Fibroblast of villous mesenchyme (primary cell): ENCODE results near the gene CRTAC1. TPM values are rescaled to one million over a fixed set of nuclear protein-coding genes. Genes with fewer than 3 reads are reported as not detected.

ENCODE experiments used
- DNase-seq: peaks from one replicate; pipeline ENCODE4 v3.0.0-alpha.2; 2010; ENCODE audit warnings: low read depth
- H3K4me3 ChIP-seq: 2 replicates; pipeline ENCODE4 v1.5.1; 2011; ENCODE audit warnings: low read depth, mild to moderate bottlenecking, low read length
- total RNA-seq: library from RNA; depleted of rRNA; stranded (reverse); fragments of >200 nt; gene quantifications from 2 replicates; pipeline ENCODE4 v1.2.3, GENCODE V29; 2012
- TF ChIP-seq, protein P1 (sequence below): IDR thresholded peaks from 2 replicates; pipeline ENCODE4 v1.5.1; 2012; ENCODE audit warnings: low read depth, mild to moderate bottlenecking, low read length; ENCODE audit not compliant: insufficient read depth

CRTAC1 gene
- total RNA-seq, 1 donor: not detected

DNA sequence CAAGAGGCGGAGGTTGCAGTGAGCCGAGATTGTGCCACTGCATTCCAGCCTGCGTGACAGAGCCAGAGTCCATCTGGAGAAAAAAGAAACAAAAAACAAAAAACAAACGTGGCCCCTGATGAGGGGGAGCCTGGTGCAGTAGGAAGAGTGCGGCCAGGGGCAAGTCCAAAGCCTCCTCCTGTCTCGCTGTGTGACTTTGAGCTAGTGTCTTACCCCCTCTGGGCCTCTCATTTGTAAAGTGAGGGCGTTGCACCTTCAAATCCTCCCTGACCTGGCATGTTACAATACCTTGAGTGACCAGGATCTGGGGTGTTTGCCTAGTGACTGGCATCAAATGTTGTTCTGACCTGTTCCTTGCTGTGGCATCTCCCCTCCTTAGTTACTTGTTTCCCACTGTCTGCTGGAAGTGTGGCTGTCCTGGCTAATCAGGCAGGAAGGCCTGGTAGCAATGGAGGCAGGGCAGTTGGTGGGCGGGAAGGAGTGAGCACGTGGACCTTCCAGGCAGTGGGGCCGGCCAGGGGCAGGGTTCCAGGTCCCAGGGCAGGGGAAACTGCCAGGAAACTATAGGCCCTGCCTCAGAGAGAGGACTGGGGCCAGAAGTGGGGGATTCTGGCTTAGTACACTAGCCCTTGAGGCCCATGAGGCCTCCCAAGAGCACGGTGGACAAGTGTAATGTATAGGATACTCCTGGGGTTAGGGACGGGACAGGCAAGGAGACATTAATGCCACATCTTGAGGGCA is 205.2 kb downstream of the CRTAC1 start:
- no peak for DNase-seq
- no peak overlapping the region for H3K4me3 ChIP-seq
- TF ChIP-seq, protein P1, sequence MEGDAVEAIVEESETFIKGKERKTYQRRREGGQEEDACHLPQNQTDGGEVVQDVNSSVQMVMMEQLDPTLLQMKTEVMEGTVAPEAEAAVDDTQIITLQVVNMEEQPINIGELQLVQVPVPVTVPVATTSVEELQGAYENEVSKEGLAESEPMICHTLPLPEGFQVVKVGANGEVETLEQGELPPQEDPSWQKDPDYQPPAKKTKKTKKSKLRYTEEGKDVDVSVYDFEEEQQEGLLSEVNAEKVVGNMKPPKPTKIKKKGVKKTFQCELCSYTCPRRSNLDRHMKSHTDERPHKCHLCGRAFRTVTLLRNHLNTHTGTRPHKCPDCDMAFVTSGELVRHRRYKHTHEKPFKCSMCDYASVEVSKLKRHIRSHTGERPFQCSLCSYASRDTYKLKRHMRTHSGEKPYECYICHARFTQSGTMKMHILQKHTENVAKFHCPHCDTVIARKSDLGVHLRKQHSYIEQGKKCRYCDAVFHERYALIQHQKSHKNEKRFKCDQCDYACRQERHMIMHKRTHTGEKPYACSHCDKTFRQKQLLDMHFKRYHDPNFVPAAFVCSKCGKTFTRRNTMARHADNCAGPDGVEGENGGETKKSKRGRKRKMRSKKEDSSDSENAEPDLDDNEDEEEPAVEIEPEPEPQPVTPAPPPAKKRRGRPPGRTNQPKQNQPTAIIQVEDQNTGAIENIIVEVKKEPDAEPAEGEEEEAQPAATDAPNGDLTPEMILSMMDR: no peak

- TF ChIP-seq, protein P1: no peak
- no peak overlapping the region for H3K4me3 ChIP-seq
- no peak for DNase-seq
Observed at GRCh38 chr10:97823734-97824133, 206.7 kb downstream of the CRTAC1 start.

- TF ChIP-seq, protein P1: no peak
- DNase-seq: no peak
Observed at GRCh38 chr10:97822261-97822687, 208.1 kb downstream of the CRTAC1 start.

DNA sequence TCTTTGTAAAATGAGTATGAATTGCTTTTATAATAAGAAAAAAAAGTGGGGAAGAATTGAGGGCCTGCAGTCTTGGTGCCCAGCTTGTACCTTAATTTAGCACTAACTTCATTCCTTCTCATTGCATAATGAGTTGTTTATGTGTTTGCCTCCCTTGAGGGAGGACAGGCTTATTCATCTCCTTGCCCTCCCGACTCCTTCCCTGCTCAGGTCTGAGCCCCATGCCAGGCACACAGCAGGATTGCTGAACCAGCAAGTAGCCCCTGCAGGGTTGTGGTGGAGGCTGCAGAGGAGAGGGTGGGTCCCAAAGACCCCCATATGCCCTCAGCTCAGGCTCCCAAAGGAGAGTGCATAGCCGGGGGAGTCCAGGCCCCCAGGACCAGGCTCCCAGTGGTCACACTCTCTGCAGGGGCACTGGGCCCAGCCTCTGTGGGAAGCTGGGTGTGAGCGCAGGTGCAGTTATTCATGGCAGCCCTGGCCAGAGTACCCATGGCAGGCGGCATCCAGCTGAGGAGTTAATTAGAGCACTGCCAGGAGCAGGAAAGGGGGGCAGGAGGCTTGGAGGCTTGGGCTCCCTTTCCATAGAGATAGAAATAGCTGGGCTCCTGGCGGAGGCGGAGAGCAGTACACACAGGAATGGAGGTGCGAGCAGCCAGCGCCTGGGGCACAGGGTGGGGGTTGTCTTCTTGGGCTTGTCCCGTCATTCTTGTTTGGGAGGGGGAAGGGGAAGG is 208.9 kb downstream of the CRTAC1 start:
- no peak overlapping the region for H3K4me3 ChIP-seq
- peak; percentile 3 for DNase-seq
- TF ChIP-seq, protein P1: no peak

More at GRCh38 chr10:97822261-97822687, 208.1 kb downstream of the CRTAC1 start:
- no peak overlapping the region for H3K4me3 ChIP-seq

- TF ChIP-seq, protein P1: no peak
- H3K4me3 ChIP-seq: no peak overlapping the region
- no peak for DNase-seq
Observed at GRCh38 chr10:97820096-97820704, 210.2 kb downstream of the CRTAC1 start.

DNA sequence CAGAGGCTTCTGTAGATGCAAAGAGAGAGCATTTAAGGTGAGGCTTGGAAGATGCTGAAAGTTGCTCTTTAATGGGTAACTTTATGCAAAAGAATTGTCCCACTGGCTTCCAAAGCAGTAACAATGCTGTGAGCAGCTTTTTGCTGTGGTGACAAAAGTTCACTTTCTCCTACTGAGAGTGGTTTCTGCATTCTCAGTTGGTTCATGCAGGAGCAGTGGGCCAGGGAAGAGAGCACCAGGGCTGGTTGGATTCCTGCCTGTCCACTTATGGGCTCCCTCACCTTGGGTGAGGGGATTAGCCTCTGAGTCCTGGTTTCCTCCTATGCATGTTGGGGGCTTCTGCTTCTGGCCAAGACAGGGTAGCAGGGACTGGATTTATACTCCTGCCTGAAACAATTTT is 211.8 kb downstream of the CRTAC1 start:
- TF ChIP-seq, protein P1: no peak
- no peak overlapping the region for H3K4me3 ChIP-seq
- no peak for DNase-seq
